Common myeloid progenitor, CD34-positive (primary cell): ENCODE data around the gene KLHDC8A.

Source experiments
- CTCF ChIA-PET: fragments of 350-600 bp; sonication (Branson Sonifier 250); formaldehyde crosslinking; loops from one replicate; lab custom pipeline; 2021; ENCODE audit warnings: antibody characterized with exemption; lab: Charles Lee
- POLR2A ChIA-PET: fragments of 350-600 bp; sonication (Branson Sonifier 250); formaldehyde crosslinking; loops from one replicate; lab custom pipeline; 2021; ENCODE audit warnings: antibody characterized with exemption; lab: Charles Lee
- DNase-seq, 3 donors: peaks; one replicate each; pipeline versions ENCODE4 v3.0.0 to v3.0.0-alpha.2; 2013
- H3K27ac ChIP-seq, 2 experiments: 1 replicate in 1 of 2; 2 replicates in 1 of 2; pipeline ENCODE4 v1.7.0; 2013; ENCODE audit warnings: inconsistent platforms in 2 of 2, low read length in 2 of 2, mild to moderate bottlenecking in 2 of 2, low read depth in 1 of 2, moderate library complexity in 1 of 2; ENCODE audit not compliant: severe bottlenecking in 2 of 2, insufficient read depth in 1 of 2, poor library complexity in 1 of 2
- H3K27me3 ChIP-seq, 5 experiments: replicated peaks in 2 of 5; 1 replicate in 3 of 5; 2 replicates in 2 of 5; pipeline versions ENCODE4 v1.6.1 to v1.7.0; 2013; ENCODE audit warnings: low read length in 4 of 5, mild to moderate bottlenecking in 2 of 5, moderate library complexity in 2 of 5, inconsistent platforms in 1 of 5; ENCODE audit not compliant: insufficient read depth in 5 of 5, control insufficient read depth in 4 of 5
- H3K36me3 ChIP-seq, 4 experiments: 1 replicate in 2 of 4; 2 replicates in 2 of 4; pipeline versions ENCODE4 v1.6.1 to v1.7.0; 2013; ENCODE audit warnings: low read length in 3 of 4, control low read depth in 1 of 4, mild to moderate bottlenecking in 1 of 4; ENCODE audit not compliant: control insufficient read depth in 4 of 4, insufficient read depth in 4 of 4
- H3K4me1 ChIP-seq, 4 experiments: 1 replicate in 3 of 4; 2 replicates in 1 of 4; pipeline versions ENCODE4 v1.6.1 to v1.7.1; 2013; ENCODE audit warnings: low read length in 3 of 4, mild to moderate bottlenecking in 3 of 4, control low read depth in 1 of 4, inconsistent platforms in 1 of 4, moderate library complexity in 1 of 4; ENCODE audit not compliant: control insufficient read depth in 4 of 4, insufficient read depth in 4 of 4; ENCODE audit errors: control extremely low read depth in 1 of 4
- H3K4me3 ChIP-seq, 7 experiments: 1 replicate in 4 of 7; 2 replicates in 3 of 7; pipeline versions ENCODE4 v1.5.1 to v1.7.0; 2013; ENCODE audit warnings: mild to moderate bottlenecking in 7 of 7, low read length in 6 of 7, moderate library complexity in 6 of 7, inconsistent platforms in 2 of 7, low read depth in 2 of 7, control low read depth in 1 of 7; ENCODE audit not compliant: insufficient read depth in 4 of 7, control insufficient read depth in 1 of 7; ENCODE audit errors: extremely low read depth in 1 of 7
- H3K9me3 ChIP-seq, 5 experiments: 1 replicate in 4 of 5; 2 replicates in 1 of 5; pipeline versions ENCODE4 v1.6.1 to v1.7.1; 2013; ENCODE audit warnings: low read length in 4 of 5, mild to moderate bottlenecking in 2 of 5, inconsistent platforms in 1 of 5, low read depth in 1 of 5, moderate library complexity in 1 of 5; ENCODE audit not compliant: control insufficient read depth in 4 of 5, insufficient read depth in 2 of 5; ENCODE audit errors: control extremely low read depth in 1 of 5
- WGBS: methylation state at CpG from one replicate; pipeline ENCODE4 v1.1.5; 2013; ENCODE audit not compliant: insufficient coverage; 5-methylcytosine and 5-hydroxymethylcytosine counted together

Gene KLHDC8A

GRCh38 chr1:205324781-205325180, 31.9 kb downstream of the KLHDC8A start:
- Histone ChIP-seq H3K9me3 (no peaks in the 10 kb centered on the region), H3K27me3 (peaks cover 0 to 46% (median 0%) of the 10 kb centered on the region in 5 experiments), H3K36me3 (no peaks in the 10 kb centered on the region), H3K4me3 (no peak overlapping the region), H3K27ac (no peak overlapping the region), H3K4me1 (peaks cover 9 to 21% (median 18%) of the 10 kb centered on the region in 4 experiments)
- no peak for DNase-seq
- POLR2A ChIA-PET, result interaction anchor here (1.1 to 1.4 kb wide), 2 partner anchors 51 to 63 kb away, joined by 4 to 5 read pairs; no protein-coding TSS in a partner anchor
- WGBS, result 49% methylated on average over 3 of the region's 6 CpGs
- CTCF ChIA-PET, result interaction anchor here (1.0 to 28.5 kb wide), 13 partner anchors 8 to 165 kb away, joined by 3 to 1168 read pairs (median 8); no protein-coding TSS in a partner anchor

- Histone ChIP-seq H3K27ac (no peak overlapping the region), H3K9me3 (no peaks in the 10 kb centered on the region), H3K4me3 (no peak overlapping the region), H3K36me3 (no peaks in the 10 kb centered on the region), H3K4me1 (peaks cover 12 to 31% (median 26%) of the 10 kb centered on the region in 4 experiments), H3K27me3 (peaks cover 0 to 42% (median 0%) of the 10 kb centered on the region in 5 experiments)
- POLR2A ChIA-PET, result interaction anchor here (1.4 kb wide), 1 partner anchor 50 kb away, joined by 4 read pairs; no protein-coding TSS in a partner anchor
- CTCF ChIA-PET, result interaction anchor here (0.6 to 28.5 kb wide), 12 partner anchors 9 to 261 kb away, joined by 3 to 1168 read pairs (median 8); no protein-coding TSS in a partner anchor
- WGBS, result no CpG with 5 or more reads among the region's 6 CpGs
- no peak for DNase-seq
These were observed 32.9 kb downstream of the KLHDC8A start for GRCh38 chr1:205323794-205324193.

GRCh38 chr1:205321959-205322283, 34.8 kb downstream of the KLHDC8A start:
- WGBS, result 50% methylated on average over 5 of the region's 5 CpGs
- Histone ChIP-seq H3K36me3 (no peaks in the 10 kb centered on the region), H3K9me3 (no peaks in the 10 kb centered on the region), H3K4me3 (peak overlapping the region in 6 of 7 experiments; percentile 10 to 92 (median 84)), H3K27ac (no peak overlapping the region), H3K27me3 (peaks cover 0 to 38% (median 0%) of the 10 kb centered on the region in 5 experiments), H3K4me1 (peaks cover 16 to 49% (median 35%) of the 10 kb centered on the region in 4 experiments)
- DNase-seq, result no peak
- POLR2A ChIA-PET, result interaction anchor here (1.8 kb wide), 1 partner anchor 36 kb away, joined by 5 read pairs; no protein-coding TSS in a partner anchor
- CTCF ChIA-PET, result interaction anchor here (0.9 to 28.5 kb wide), 3 partner anchors 11 to 315 kb away, joined by 3 to 1168 read pairs (median 14); no protein-coding TSS in a partner anchor

GRCh38 chr1:205321162-205321958, 35.4 kb downstream of the KLHDC8A start, which contains the start of gene NUAK2:
Gene NUAK2, minus strand, starts transcription at chr1:205321745. Its CDS starts 117 bp downstream, at chr1:205321628.
- ChIA-PET CTCF (interaction anchor here (0.8 to 28.5 kb wide), 5 partner anchors 10 to 315 kb away, joined by 3 to 1168 read pairs (median 4); no protein-coding TSS in a partner anchor), POLR2A (interaction anchor here (1.8 kb wide), 1 partner anchor 36 kb away, joined by 5 read pairs; no protein-coding TSS in a partner anchor)
- H3K4me3 ChIP-seq, result peak within 1 kb of the TSS; percentile 10 to 92 (median 81)
- H3K4me1 ChIP-seq, result peaks cover 16 to 55% (median 37%) of the 10 kb centered on the region in 4 experiments
- peak within 1 kb of the TSS in 1 of 2 experiments; percentile 40 for H3K27ac ChIP-seq
- H3K9me3 ChIP-seq, result no peaks in the 10 kb centered on the region
- no peaks in the 10 kb centered on the region for H3K36me3 ChIP-seq
- DNase-seq, result peak; percentile 56 to 76 (median 62)
- H3K27me3 ChIP-seq, result peaks cover 0 to 37% (median 0%) of the 10 kb centered on the region in 5 experiments
- 0% methylated on average over 74 of the region's 75 CpGs for WGBS

GRCh38 chr1:205319081-205320018, 37.4 kb downstream of the KLHDC8A start:
- no peaks in the 10 kb centered on the region for H3K36me3 ChIP-seq
- ChIA-PET POLR2A (no interaction called here), CTCF (interaction anchor here (1.0 to 28.5 kb wide), 6 partner anchors 9 to 47 kb away, joined by 3 to 1168 read pairs (median 5); no protein-coding TSS in a partner anchor)
- peak; percentile 52 to 82 (median 81) for DNase-seq
- peaks cover 0 to 31% (median 0%) of the 10 kb centered on the region in 5 experiments for H3K27me3 ChIP-seq
- no peak overlapping the region for H3K27ac ChIP-seq
- H3K4me1 ChIP-seq, result peaks cover 20 to 66% (median 42%) of the 10 kb centered on the region in 4 experiments
- no peaks in the 10 kb centered on the region for H3K9me3 ChIP-seq
- peak overlapping the region in 4 of 7 experiments; percentile 4 to 59 (median 18) for H3K4me3 ChIP-seq
- WGBS, result 21% methylated on average over 4 of the region's 6 CpGs

GRCh38 chr1:205318231-205318991, 38.3 kb downstream of the KLHDC8A start:
- Histone ChIP-seq H3K4me1 (peaks cover 20 to 75% (median 51%) of the 10 kb centered on the region in 4 experiments), H3K27me3 (peaks cover 0 to 27% (median 0%) of the 10 kb centered on the region in 5 experiments), H3K4me3 (peak overlapping the region in 1 of 7 experiments; percentile 34), H3K9me3 (no peaks in the 10 kb centered on the region), H3K36me3 (no peaks in the 10 kb centered on the region), H3K27ac (no peak overlapping the region)
- DNase-seq, result no peak
- 87% methylated on average over 5 of the region's 6 CpGs for WGBS
- ChIA-PET POLR2A (no interaction called here), CTCF (interaction anchor here (1.0 to 28.5 kb wide), 8 partner anchors 8 to 46 kb away, joined by 3 to 1168 read pairs (median 4); no protein-coding TSS in a partner anchor)
